Stomach smooth muscle (tissue), 2 donors: ENCODE measurements around the gene SAMD14.

ENCODE experiments used
- H3K27ac ChIP-seq: one replicate; pipeline ENCODE4 v1.7.0; 2013; ENCODE audit warnings: mild to moderate bottlenecking, low read length, inconsistent platforms
- H3K27me3 ChIP-seq, 2 donors: one replicate each; pipeline ENCODE4 v1.7.0; 2013; ENCODE audit warnings: low read length in 2 of 2; ENCODE audit not compliant: insufficient read depth in 2 of 2, control insufficient read depth in 1 of 2
- H3K36me3 ChIP-seq, 2 donors: one replicate each; pipeline ENCODE4 v1.7.0; 2013; ENCODE audit warnings: low read length in 2 of 2; ENCODE audit not compliant: control insufficient read depth in 2 of 2, insufficient read depth in 2 of 2
- H3K4me1 ChIP-seq: one replicate; pipeline ENCODE4 v1.7.0; 2013; ENCODE audit warnings: low read length; ENCODE audit not compliant: control insufficient read depth, insufficient read depth
- H3K4me3 ChIP-seq, 2 donors: one replicate each; pipeline ENCODE4 v1.7.0; 2013; ENCODE audit warnings: low read length in 2 of 2
- H3K9ac ChIP-seq, 2 donors: one replicate each; pipeline ENCODE4 v1.7.0; 2013; ENCODE audit warnings: low read length in 2 of 2, mild to moderate bottlenecking in 1 of 2
- H3K9me3 ChIP-seq, 2 donors: one replicate each; pipeline ENCODE4 v1.7.0; 2013; ENCODE audit warnings: low read length in 2 of 2; ENCODE audit not compliant: control insufficient read depth in 2 of 2
- donor health status: healthy.
- donor health status: Pancreatic carcinoma.

SAMD14 gene

GRCh38 chr17:50129353-50129727, 620 bp downstream of the SAMD14 start:
- no peak overlapping the region for H3K27ac ChIP-seq

DNA sequence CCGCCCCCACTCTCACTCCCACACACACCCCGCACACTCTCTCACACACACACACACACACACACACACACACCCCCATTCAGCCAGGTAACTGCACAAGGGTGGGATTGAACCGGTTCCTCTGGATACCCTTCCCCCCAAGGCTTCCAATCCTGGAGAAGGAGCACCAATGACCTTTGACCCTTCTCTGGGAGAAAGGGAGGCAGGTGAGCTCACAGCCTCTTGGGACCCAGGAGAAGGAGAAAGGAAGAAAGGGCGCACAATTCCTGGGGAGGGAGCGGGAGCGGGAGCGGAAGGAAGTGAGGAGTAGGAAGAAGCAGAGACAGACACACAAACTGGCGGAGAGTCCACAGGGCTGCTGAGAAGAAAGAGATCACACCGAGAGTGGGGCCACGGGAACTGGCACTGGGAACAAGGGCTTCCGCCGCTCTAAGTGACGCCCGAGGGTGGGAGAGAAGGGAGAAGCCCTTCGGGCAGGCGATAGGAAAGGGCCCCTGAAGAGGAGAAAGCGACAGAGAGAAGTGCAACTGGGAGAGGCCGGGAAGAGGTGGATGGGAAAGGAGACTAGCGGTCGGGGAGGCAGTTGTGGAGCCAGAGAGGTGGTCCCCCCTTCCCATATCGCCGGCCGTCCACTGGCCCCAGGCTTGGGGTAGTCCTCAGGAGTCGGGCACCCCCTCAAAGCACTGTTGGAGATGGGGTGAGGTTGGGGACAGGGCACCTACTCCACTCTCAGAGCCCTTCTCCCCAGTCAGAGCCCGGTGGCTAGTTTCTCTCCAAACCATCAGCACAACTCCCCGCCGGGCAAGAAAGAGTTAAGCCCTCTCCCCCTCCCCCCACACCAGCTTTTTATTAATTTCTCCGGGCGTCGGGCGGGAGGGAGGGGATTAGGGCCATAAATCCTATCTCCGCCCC, 1.3 kb downstream of the SAMD14 start:
- H3K9me3 ChIP-seq: no peaks in the 10 kb centered on the region
- peak overlapping the region in 1 of 2 donors; percentile 36 for H3K9ac ChIP-seq
- no peak overlapping the region for H3K27ac ChIP-seq
- no peaks in the 10 kb centered on the region for H3K36me3 ChIP-seq
- peaks cover 32% of the 10 kb centered on the region for H3K4me1 ChIP-seq
- H3K4me3 ChIP-seq: peak overlapping the region in 1 of 2 donors; percentile 61
- peaks cover 2 to 14% of the 10 kb centered on the region in 2 donors for H3K27me3 ChIP-seq

More at GRCh38 chr17:50129353-50129727, 620 bp downstream of the SAMD14 start:
- Histone ChIP-seq H3K4me1 (peaks cover 31% of the 10 kb centered on the region), H3K9me3 (no peaks in the 10 kb centered on the region), H3K9ac (no peak overlapping the region), H3K27me3 (peaks cover 2 to 14% of the 10 kb centered on the region in 2 donors), H3K4me3 (peak overlapping the region in 1 of 2 donors; percentile 63), H3K36me3 (no peaks in the 10 kb centered on the region)

- Histone ChIP-seq H3K27ac (no peak overlapping the region), H3K27me3 (peaks cover 2 to 14% of the 10 kb centered on the region in 2 donors)
Observed at GRCh38 chr17:50127697-50128361, 2.1 kb downstream of the SAMD14 start.

DNA sequence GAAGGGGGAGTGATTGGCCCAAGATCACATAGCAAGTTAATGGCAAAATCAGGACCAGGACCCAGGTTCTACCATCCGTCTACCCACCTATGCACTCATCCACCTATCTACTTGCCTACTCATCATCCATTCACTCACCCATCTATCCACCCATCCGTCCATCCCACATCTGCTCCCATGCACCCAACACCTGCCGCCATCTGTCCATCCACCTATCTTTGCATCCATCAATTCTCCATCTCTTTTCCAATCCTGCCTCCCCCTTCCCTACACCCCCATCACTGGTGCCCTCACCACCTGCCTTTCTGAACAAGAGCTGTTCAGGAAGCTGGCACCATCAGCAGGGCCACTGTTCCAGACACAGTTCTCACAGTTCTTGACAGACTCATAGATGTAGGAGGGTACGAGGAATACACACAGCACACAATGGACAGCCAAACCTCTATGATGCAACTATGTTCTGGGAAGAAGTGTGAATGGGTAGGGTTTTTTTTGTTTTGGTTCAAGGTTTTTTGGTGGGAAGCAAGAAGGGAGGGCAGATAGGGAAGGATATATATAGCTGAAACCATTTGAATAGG, 4.5 kb downstream of the SAMD14 start:
- Histone ChIP-seq H3K27me3 (peaks cover 2 to 14% of the 10 kb centered on the region in 2 donors), H3K4me1 (peaks cover 17% of the 10 kb centered on the region), H3K4me3 (no peak overlapping the region), H3K9me3 (no peaks in the 10 kb centered on the region), H3K27ac (no peak overlapping the region), H3K36me3 (no peaks in the 10 kb centered on the region), H3K9ac (no peak overlapping the region)

More at GRCh38 chr17:50127697-50128361, 2.1 kb downstream of the SAMD14 start:
- H3K4me1 ChIP-seq: peaks cover 28% of the 10 kb centered on the region
- H3K9me3 ChIP-seq: no peaks in the 10 kb centered on the region
- no peaks in the 10 kb centered on the region for H3K36me3 ChIP-seq
- no peak overlapping the region for H3K4me3 ChIP-seq
- H3K9ac ChIP-seq: no peak overlapping the region

DNA sequence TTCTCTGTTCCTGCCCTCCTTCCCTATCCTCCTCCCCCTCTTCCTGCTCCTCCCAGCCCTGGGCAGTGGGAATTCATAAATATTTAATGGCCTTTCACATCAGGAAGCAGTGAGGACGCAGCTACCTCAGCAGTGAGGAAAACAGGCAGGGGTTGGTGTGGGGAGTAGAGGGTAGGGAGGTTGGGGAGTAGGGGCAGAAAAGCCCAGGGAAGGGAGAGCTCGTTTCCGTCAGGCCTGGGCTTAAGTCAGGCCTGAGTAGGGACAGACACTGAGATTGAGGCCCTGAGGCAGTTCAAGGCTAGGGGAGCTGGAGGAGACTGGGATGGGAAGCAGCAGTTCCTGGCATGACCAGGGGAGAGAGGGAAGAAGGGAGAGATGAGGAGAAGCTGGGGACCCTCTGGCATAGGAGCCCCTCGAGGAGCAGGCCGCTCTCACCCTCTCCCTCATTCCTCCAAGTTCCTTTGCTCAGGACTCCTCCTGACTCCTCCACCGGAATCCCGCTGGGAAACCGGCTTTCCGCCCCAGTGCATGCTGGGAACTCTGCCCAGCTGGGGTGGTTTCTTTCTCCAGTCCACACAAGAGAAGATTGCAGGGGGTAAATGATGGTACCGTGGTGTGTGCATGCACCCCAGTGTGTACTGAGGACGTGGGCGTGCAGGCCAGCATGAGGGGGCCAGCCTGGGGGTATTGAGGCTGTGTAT, 6.2 kb downstream of the SAMD14 start:
- H3K36me3 ChIP-seq: no peaks in the 10 kb centered on the region
- H3K27ac ChIP-seq: peak overlapping the region; percentile 53
- H3K9ac ChIP-seq: peak overlapping the region in 1 of 2 donors; percentile 58
- peaks cover under 1 to 4% of the 10 kb centered on the region in 2 donors for H3K27me3 ChIP-seq
- peaks cover 11% of the 10 kb centered on the region for H3K4me1 ChIP-seq
- H3K4me3 ChIP-seq: no peak overlapping the region
- H3K9me3 ChIP-seq: no peaks in the 10 kb centered on the region

DNA sequence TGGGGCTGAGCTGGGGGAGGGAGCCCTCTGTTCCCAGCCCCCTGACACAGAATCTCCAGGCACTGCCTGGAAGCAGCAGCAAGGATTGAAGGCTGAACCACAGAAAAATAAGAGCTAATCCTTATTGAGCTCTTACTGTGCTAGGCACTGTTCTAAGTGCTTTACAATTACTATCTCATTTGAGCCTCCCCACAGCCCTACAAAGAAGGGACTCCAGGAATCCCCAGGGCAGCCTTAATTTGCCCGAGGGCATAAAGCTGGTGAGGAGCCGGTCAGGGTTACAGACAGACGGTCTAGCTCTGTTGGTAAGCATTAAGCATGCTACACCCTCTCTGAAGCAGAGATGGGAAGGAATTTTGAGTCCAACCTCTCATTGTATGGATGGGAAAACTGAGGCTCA, 7.0 kb downstream of the SAMD14 start:
- H3K36me3 ChIP-seq: no peaks in the 10 kb centered on the region
- H3K9ac ChIP-seq: no peak overlapping the region
- H3K9me3 ChIP-seq: no peaks in the 10 kb centered on the region
- H3K27me3 ChIP-seq: no peaks in the 10 kb centered on the region
- peaks cover 15% of the 10 kb centered on the region for H3K4me1 ChIP-seq
- no peak overlapping the region for H3K4me3 ChIP-seq
- H3K27ac ChIP-seq: peak overlapping the region; percentile 53

GRCh38 chr17:50120475-50121253, 9.3 kb downstream of the SAMD14 start:
- no peaks in the 10 kb centered on the region for H3K9me3 ChIP-seq
- no peaks in the 10 kb centered on the region for H3K36me3 ChIP-seq
- peaks cover 0 to 8% of the 10 kb centered on the region in 2 donors for H3K27me3 ChIP-seq
- peaks cover 25% of the 10 kb centered on the region for H3K4me1 ChIP-seq
- H3K4me3 ChIP-seq: no peak overlapping the region
- H3K9ac ChIP-seq: no peak overlapping the region
- H3K27ac ChIP-seq: no peak overlapping the region

GRCh38 chr17:50118828-50119218, 11.1 kb downstream of the SAMD14 start:
- Histone ChIP-seq H3K4me1 (peaks cover 30% of the 10 kb centered on the region), H3K36me3 (no peaks in the 10 kb centered on the region), H3K4me3 (no peak overlapping the region), H3K9ac (no peak overlapping the region), H3K27me3 (peaks cover 0 to 8% of the 10 kb centered on the region in 2 donors), H3K9me3 (no peaks in the 10 kb centered on the region), H3K27ac (no peak overlapping the region)

- Histone ChIP-seq H3K9ac (no peak overlapping the region), H3K4me3 (no peak overlapping the region), H3K27me3 (peaks cover 0 to 8% of the 10 kb centered on the region in 2 donors), H3K4me1 (peaks cover 31% of the 10 kb centered on the region), H3K9me3 (no peaks in the 10 kb centered on the region), H3K27ac (peak overlapping the region; percentile 49), H3K36me3 (no peaks in the 10 kb centered on the region)
Observed at GRCh38 chr17:50118076-50118827, 11.7 kb downstream of the SAMD14 start.
